HG03159 (cell line): ENCODE data around the gene TMEM120B.

Experiments
- ATAC-seq: cut with Tn5 transposase; IDR thresholded peaks from one replicate; pipeline ENCODE4 v1.9.1; 2021; ENCODE audit warnings: mild to moderate bottlenecking, moderate library complexity; ENCODE audit not compliant: unreplicated experiment

TMEM120B gene

GRCh38 chr12:121814429-121815119 lies 102.0 kb downstream of the TMEM120B start:
- no peak for ATAC-seq

- no peak for ATAC-seq
These were observed 102.7 kb downstream of the TMEM120B start for GRCh38 chr12:121815263-121815662.

- no peak for ATAC-seq
These were observed 104.5 kb downstream of the TMEM120B start for GRCh38 chr12:121816925-121817647.

GRCh38 chr12:121817648-121818043 lies 105.1 kb downstream of the TMEM120B start:
- no peak for ATAC-seq

DNA sequence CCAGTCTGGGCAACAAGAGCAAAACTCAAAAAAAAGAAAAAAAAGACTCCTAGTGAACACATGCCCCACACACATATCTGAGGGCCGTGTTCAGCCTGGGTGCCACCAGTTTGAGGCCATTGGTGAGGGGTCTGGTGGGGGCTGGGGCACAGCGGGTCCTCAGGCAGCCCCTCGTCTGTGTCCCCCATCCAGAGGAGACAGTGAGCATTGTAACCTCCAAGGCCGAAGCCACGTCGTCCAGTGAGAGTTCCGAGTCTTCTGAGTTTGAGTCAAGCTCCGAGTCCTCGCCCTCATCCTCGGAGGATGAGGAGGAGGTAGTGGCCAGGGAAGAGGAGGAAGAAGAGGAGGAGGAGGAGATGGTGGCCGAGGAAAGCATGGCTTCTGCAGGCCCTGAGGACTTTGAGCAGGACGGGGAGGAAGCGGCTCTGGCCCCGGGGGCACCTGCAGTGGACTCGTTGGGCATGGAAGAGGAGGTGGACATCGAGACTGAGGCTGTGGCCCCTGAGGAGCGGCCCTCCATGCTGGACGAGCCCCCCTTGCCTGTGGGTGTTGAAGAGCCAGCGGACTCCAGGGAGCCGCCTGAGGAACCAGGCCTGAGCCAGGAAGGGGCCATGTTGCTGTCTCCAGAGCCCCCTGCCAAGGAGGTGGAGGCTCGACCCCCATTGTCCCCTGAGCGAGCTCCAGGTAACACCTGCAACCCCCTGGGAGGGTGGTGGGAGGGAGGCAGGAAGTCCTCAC lies 106.8 kb downstream of the TMEM120B start:
- ATAC-seq, result no peak

DNA sequence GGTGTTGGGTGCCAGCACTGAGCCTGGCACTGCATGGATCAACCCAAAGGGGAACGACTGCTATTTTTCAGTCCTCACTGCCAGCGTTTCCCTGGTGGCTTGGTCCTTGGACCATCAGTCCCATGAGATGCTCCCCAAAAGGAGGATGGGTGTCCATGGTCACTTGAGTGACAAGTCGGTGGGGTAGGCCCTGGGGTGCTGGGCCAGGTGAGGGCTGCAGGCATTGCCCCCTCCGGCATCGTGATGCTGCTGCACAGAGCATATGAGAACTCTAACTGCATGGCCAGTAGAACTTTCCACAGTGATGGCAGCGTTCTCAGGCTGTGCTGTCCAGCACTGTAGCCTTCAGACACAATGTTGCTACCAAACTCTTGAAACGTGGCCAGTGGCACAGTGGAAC lies 107.5 kb downstream of the TMEM120B start:
- ATAC-seq, result no peak

DNA sequence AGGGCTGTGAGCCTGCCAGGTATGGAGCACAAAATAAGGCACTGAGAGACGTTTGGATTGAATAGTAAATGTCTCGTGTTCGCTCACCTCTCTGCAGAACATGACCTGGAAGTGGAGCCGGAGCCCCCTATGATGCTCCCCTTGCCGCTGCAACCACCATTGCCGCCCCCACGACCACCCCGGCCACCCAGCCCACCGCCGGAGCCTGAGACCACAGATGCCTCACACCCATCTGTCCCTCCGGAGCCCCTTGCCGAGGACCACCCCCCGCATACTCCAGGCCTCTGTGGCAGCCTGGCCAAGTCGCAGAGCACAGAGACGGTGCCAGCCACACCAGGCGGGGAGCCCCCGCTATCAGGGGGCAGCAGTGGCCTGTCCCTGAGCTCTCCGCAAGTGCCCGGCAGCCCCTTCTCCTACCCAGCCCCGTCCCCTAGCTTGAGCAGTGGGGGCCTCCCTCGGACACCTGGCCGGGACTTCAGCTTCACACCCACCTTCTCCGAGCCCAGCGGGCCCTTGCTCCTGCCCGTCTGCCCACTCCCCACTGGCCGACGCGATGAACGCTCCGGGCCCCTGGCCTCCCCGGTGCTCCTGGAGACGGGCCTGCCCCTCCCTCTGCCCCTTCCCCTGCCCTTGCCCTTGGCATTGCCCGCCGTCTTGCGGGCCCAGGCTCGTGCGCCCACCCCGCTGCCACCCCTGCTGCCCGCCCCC lies 110.0 kb downstream of the TMEM120B start:
- no peak for ATAC-seq

DNA sequence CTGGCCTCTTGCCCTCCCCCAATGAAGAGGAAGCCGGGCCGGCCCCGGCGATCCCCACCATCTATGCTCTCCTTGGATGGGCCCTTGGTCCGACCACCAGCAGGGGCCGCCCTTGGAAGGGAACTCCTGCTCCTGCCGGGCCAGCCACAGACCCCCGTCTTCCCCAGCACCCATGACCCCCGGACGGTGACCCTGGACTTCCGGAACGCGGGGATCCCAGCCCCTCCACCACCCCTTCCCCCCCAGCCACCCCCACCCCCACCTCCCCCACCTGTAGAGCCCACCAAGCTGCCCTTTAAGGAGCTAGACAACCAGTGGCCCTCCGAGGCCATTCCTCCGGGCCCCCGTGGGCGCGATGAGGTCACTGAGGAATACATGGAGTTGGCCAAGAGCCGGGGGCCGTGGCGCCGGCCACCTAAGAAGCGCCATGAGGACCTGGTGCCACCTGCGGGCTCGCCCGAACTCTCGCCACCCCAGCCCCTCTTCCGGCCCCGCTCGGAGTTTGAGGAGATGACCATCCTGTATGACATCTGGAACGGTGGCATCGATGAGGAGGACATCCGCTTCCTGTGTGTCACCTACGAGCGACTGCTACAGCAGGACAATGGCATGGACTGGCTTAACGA lies 110.7 kb downstream of the TMEM120B start:
- no peak for ATAC-seq

DNA sequence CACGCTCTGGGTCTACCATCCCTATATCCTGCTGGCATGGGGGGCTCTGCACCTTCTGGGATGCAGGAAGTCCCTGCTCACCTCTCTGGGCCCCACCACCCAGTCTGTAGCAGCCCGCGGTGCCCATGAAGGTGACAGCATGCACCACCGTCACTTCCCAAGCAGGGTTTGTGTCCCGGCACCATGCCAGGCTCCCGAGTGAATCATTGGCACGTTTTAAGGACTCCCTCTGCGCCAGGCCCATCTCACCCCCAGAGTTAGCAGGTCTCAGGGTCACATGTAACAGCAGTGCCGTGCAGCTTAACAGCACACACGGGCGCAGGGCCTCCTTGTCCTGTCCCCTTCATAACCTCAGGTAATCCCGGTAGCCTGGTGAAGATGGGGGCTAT lies 111.2 kb downstream of the TMEM120B start:
- no peak for ATAC-seq

DNA sequence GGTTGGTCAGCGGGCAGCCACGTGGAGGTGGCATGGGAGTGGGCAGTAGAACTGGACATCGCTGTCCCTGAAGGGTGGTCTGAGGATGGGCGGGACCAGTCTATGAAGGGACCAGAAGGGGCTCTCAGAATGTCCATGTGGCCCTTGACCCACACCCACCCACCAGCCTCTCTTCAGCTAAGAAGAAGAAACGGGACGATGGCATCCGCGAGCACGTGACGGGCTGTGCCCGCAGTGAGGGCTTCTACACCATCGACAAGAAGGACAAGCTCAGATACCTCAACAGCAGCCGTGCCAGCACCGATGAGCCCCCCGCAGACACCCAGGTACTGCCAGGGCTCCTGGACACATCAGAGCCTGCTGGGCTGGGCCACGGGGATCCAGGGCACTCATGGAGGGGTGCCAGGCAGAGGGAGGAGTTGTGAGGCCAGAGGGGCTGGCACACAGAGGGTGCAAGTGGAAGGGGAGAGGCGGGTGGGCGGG lies 112.5 kb downstream of the TMEM120B start:
- no peak for ATAC-seq

DNA sequence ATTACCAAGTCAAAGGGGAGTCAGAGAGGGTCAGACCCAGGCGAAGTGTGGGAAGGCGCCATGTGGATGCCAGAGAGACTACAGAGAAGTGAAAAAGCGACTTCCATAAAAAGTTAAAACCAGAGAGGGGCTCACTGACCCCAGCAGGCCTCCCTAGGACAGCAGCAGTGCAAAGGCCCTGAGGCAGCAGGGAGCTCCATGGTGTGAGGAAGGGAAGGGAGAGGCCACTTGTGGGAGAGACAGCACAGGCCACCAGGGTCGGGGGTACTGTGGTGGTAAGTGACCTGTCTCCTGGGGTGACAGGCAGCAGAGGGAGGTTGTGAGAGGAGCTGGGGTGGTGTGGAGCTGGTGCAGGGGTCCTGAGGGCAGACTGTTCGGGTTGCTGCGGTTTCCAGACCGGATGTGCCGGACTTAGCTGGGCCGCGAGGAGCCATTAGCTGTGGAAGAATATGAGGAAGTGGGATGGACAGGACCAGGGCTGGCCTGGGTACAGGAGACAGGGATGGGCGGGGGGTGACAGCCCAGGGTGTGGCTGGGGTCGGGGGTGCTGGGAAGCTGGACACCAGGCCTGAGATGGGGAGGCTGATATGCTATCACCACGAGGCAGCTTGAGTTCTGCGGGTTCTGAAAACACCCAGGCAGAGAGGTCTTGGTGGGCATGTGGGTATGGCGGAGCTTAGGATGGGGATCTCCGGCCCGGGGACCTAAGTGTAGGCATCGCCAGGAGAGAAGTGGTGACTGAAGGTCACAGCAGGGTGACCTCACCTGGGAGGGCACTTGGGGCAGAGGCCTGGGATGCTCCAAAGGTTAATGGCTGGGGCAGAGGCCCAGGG lies 114.0 kb downstream of the TMEM120B start:
- ATAC-seq, result no peak

GRCh38 chr12:121827351-121828099 lies 115.0 kb downstream of the TMEM120B start:
- no peak for ATAC-seq

DNA sequence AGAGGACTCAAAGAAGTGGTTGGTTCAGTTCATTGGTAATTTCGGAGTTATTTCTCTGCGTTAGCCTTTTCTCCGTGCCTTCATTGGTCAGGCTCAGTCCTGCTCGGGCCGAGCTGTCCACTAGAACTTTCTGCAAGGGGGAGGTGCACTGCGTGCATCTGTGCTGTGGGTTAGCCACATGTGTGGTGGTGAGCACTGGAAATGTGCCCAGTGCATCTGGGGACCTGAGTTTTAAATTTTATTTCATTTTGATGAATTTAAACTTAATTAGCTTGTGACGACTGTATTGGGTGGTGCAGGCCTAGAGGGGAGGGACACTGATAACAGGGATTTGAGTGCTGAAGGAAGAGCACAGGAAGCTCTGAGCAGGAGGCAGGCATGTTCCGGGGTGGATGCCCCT lies 115.8 kb downstream of the TMEM120B start:
- ATAC-seq, result no peak

DNA sequence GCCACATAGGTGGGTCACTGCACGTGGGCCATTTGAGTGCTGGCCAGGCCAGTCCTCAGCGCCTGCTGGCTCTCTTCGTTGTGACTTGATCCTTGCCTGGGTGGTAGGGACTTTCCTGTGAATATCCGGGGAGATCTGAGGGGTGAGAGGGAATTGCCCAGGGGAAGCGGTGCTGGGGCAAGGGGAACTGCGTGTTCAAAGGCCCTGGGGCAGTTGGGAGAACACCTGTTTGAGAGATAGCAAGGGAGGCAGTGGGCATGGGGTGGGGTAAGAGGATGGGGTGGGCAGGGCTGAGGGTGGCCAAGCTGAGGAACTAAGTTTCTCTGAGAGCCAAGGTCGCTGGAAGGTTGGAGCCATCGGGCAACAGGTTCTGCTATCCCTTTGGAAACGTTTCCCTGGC lies 116.3 kb downstream of the TMEM120B start:
- ATAC-seq, result no peak

GRCh38 chr12:121829250-121829918 lies 116.8 kb downstream of the TMEM120B start:
- ATAC-seq, result no peak

DNA sequence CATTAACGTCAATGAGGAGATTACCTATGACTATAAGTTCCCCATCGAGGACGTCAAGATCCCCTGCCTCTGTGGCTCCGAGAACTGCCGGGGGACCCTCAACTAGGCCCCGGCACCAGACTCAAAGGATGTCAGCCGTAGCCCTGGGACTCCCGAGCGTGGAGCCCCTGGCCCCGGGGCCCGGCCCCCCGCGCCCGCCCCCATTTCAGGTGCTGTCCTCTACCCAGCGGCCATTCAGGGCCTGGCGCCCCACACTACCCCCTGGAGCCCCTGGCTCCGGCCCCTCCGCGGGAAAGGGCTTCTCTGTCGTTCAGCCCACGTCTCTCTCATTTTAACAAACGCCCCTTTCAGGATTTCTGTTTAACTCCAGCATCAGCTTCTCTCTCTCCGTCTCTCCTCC lies 117.6 kb downstream of the TMEM120B start:
- no peak for ATAC-seq

DNA sequence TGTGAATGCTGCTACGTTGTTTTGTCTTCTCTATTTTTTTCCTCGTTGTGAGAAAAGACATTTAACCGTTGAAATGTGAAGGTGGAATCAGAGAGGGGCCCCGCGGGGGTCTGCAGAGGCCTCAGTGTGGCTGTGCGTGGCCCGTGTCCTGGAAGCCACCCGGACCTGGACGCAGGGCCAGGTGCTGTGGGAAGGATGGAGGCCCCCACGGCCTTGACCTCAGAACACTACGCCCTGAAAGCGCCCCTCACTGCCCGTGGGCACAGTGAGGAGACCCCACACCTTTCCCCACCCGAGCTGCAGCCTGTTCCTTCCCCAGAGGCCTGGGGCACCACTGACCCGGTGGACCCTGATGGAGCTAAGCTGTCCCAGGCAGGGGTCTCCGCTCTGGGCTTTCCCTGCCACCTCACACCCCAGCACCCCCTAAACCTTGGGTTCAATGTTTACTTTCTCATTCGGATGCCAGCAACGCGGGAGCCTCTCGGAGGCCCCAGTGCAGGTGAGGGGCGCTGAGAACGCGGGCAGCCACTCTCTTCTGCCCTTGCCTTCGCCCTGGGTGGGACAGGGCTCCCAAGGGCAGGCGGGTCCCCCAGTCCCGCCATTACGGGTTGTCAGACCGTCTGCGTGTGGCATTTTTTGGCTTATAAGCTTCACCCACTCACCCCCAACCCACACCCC lies 118.2 kb downstream of the TMEM120B start:
- no peak for ATAC-seq
